KOPT-K1 (cell line): ENCODE results near the gene ZNF550.

Experiments
- H3K27ac ChIP-seq: fragments of 200-600 bp; sonication (generic); 2 replicates; pipeline ENCODE4 v1.5.1; 2016; ENCODE audit warnings: antibody characterized with exemption, mild to moderate bottlenecking, low read depth, low read length; ENCODE audit not compliant: poor library complexity, severe bottlenecking
- H3K36me3 ChIP-seq: fragments of 200-600 bp; sonication (generic); 2 replicates; pipeline ENCODE4 v1.5.1; 2017; ENCODE audit warnings: antibody characterized with exemption, mild to moderate bottlenecking, low read length, moderate library complexity; ENCODE audit not compliant: insufficient read depth
- H3K9me3 ChIP-seq: fragments of 200-600 bp; sonication (generic); 2 replicates; pipeline ENCODE4 v1.5.1; 2017; ENCODE audit warnings: antibody characterized with exemption, low read length, mild to moderate bottlenecking; ENCODE audit not compliant: insufficient read depth, poor library complexity, severe bottlenecking

Gene ZNF550

GRCh38 chr19:57559404-57560025 is at the start of gene ZNF550:
Gene ZNF550 (minus strand): TSS chr19:57559863. CDS start chr19:57559682, 181 bp downstream.
- peaks cover 25% of the 10 kb centered on the region for H3K36me3 ChIP-seq
- peak within 1 kb of the TSS; percentile 70 for H3K27ac ChIP-seq
- peaks cover 62% of the 10 kb centered on the region for H3K9me3 ChIP-seq

GRCh38 chr19:57606931-57607330 is 47.3 kb upstream of the ZNF550 start:
- H3K9me3 ChIP-seq: peaks cover 68% of the 10 kb centered on the region
- H3K27ac ChIP-seq: no peak overlapping the region
- peaks cover 69% of the 10 kb centered on the region for H3K36me3 ChIP-seq

GRCh38 chr19:57599761-57600383 is 40.2 kb upstream of the ZNF550 start, which contains the start of gene ZNF530:
Gene ZNF530 (plus strand): TSS chr19:57599885. CDS start chr19:57604346, 4,461 bp downstream.
- peak within 1 kb of the TSS; percentile 53 for H3K27ac ChIP-seq
- H3K36me3 ChIP-seq: peaks cover 36% of the 10 kb centered on the region
- H3K9me3 ChIP-seq: peaks cover 30% of the 10 kb centered on the region

GRCh38 chr19:57599377-57599760 is 39.7 kb upstream of the ZNF550 start:
- Histone ChIP-seq H3K27ac (peak overlapping the region; percentile 53), H3K9me3 (peaks cover 25% of the 10 kb centered on the region), H3K36me3 (peaks cover 31% of the 10 kb centered on the region)

GRCh38 chr19:57587529-57587928 is 27.9 kb upstream of the ZNF550 start:
- peaks cover 76% of the 10 kb centered on the region for H3K9me3 ChIP-seq
- peaks cover 78% of the 10 kb centered on the region for H3K36me3 ChIP-seq
- no peak overlapping the region for H3K27ac ChIP-seq

- H3K27ac ChIP-seq: peak within 1 kb of the TSS; percentile 63
Observed at GRCh38 chr19:57583521-57584416, 24.1 kb upstream of the ZNF550 start, which contains the start of gene ZIK1. Gene ZIK1 (plus strand): TSS chr19:57584145. CDS start chr19:57584357, 212 bp downstream.

GRCh38 chr19:57583104-57583520 is 23.4 kb upstream of the ZNF550 start:
- Histone ChIP-seq H3K36me3 (peaks cover 34% of the 10 kb centered on the region), H3K27ac (peak overlapping the region; percentile 63), H3K9me3 (peaks cover 31% of the 10 kb centered on the region)

More at GRCh38 chr19:57583521-57584416, 24.1 kb upstream of the ZNF550 start, which contains the start of gene ZIK1:
- H3K36me3 ChIP-seq: peaks cover 40% of the 10 kb centered on the region
- H3K9me3 ChIP-seq: peaks cover 38% of the 10 kb centered on the region

GRCh38 chr19:57578487-57579205 is 19.0 kb upstream of the ZNF550 start, which contains the start of gene ZNF416:
Gene ZNF416 (minus strand): TSS chr19:57578911. CDS start chr19:57578704, 207 bp downstream.
- Histone ChIP-seq H3K27ac (peak within 1 kb of the TSS; percentile 70), H3K9me3 (peaks cover 49% of the 10 kb centered on the region), H3K36me3 (peaks cover 34% of the 10 kb centered on the region)

GRCh38 chr19:57576661-57577060 is 17.0 kb upstream of the ZNF550 start:
- Histone ChIP-seq H3K9me3 (peaks cover 61% of the 10 kb centered on the region), H3K27ac (no peak overlapping the region), H3K36me3 (peaks cover 54% of the 10 kb centered on the region)

GRCh38 chr19:57572415-57572947 is 12.8 kb upstream of the ZNF550 start:
- no peak overlapping the region for H3K27ac ChIP-seq
- H3K9me3 ChIP-seq: peaks cover 97% of the 10 kb centered on the region
- peaks cover 69% of the 10 kb centered on the region for H3K36me3 ChIP-seq

GRCh38 chr19:57570707-57571106 is 11.0 kb upstream of the ZNF550 start:
- peaks cover 97% of the 10 kb centered on the region for H3K9me3 ChIP-seq
- H3K27ac ChIP-seq: no peak overlapping the region
- peaks cover 56% of the 10 kb centered on the region for H3K36me3 ChIP-seq

GRCh38 chr19:57566396-57567265 is 7.0 kb upstream of the ZNF550 start:
- peaks cover 97% of the 10 kb centered on the region for H3K9me3 ChIP-seq
- H3K36me3 ChIP-seq: peaks cover 15% of the 10 kb centered on the region
- H3K27ac ChIP-seq: no peak overlapping the region

- Histone ChIP-seq H3K27ac (no peak overlapping the region), H3K36me3 (no peaks in the 10 kb centered on the region), H3K9me3 (peaks cover 85% of the 10 kb centered on the region)
Observed at GRCh38 chr19:57563547-57563946, 3.9 kb upstream of the ZNF550 start.
